ENCODE data around the gene CALML4. TPM values are rescaled to one million over a fixed set of nuclear protein-coding genes. Genes with fewer than 3 reads are reported as not detected.
A peak's percentile ranks its signal among the peaks of the same experiment; 100 is the strongest.
"Not testable (repeated sequence)": the region's sequence is repeated elsewhere in the genome, so short reads cannot be mapped to it uniquely, and the experiment has no call there.

Gene CALML4
- total RNA-seq, 1 donor from 2014 or later: 13.0 TPM

DNA sequence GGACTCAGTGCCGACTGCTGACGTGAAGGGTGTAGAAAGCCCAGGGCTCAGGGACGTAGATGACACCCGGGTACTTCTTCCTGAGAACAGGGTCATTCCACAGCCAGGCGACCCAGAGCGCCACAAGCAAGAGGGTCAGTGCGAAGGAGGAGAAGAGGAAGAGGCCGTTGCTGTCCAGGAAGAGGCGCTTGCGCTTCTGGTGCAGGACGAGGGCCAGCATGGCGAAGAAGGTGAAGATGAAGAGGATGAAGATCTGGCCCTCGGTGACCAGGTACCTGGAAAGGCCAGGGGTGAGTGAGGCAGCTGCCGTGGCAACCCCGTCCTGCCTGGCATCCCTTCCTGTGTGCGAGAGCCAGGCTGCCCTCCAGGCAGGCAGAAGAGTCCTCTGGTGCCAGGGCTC lies 3.0 kb upstream of the CALML4 start:
- DNase-seq (ENCODE audit: low spot score): no peak

DNA sequence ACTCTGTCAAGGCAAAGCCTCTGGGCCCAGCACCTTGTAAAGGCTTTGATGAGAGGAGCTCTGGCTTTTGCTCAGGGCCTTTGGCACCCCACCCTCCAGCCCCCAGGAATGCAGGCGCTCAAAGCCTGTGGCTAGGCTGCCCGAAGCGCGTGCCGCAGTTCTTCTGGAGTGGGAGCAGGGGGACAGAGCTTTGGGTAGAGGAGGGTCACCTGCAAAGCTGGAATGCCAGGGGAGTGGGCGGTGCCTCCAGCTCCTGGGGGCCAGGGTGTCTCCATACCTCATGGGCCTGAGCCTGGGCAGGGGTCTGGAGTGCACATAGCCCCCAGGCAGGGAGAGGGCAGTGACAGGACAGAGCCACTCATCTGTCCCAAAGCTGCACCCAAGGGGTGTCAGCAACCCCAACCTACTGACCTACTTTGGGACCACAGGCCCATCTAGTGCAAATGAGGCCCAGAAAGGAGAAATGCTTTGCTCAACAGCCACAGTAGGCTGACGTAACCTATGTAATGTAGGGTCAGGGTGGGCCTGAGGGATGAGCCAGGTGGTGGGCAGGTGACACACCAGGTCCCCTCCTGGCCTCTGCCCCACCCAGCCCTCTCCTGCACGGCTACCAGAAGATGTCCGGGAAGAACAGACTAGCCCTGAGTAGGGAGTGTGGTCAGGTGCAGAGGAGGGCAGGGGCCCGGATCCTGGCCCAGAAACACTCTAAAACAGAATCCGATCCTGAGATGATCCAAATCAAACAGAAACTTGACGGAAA lies 2.2 kb upstream of the CALML4 start:
- no peak for DNase-seq (ENCODE audit: low spot score)

DNA sequence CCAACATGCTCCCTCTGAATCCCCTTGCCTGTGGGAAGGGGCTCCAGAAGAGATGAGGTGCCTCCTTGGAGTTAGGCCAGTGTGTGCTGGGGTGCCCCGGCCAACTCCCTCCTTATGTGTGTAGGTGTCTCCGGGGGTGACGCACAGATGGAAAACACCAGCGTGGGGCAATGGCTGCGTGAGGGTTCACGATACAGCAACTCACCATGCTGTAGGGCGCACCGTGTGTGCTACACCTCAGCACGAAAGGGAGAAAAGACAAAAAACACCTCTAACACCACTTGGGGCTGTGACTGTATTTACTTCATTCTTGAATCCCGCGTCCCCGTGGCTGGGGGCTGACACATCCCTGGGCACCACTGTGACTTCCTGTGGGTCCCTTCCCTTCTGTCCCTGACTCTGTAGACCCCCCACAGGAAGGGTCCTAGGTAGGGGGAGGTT lies 1.6 kb upstream of the CALML4 start:
- DNase-seq (ENCODE audit: low spot score): no peak

DNA sequence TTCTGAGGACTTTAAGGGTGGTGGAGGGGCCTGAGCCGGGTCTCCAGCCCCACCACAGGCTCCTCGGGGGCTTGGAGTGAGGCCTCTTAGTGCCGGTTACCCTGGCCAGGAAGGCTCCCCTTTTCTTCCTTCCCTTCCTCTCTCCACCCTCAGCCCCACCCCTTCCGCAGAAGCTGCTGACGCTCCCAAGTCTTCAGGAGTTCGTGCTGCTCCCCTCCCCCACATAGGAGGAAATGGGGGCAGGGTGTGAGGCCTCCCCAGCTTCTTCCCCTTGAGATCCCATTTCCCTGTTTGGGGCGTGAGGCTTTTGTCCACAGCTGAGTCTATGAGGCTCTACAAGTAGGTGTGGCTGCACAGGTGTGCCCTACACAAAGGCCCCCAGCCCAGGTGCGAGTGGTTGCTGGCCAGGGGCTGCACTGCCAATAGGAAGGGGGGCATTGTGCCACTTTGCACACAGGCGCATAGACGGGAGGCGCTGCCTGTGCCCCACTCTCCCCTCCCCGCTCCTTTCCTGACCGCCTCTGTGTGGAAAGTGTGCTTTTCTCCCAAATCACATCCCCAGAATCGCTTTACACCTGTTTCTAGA lies 915 bp upstream of the CALML4 start:
- peak; percentile 63 for DNase-seq (ENCODE audit: low spot score)

DNA sequence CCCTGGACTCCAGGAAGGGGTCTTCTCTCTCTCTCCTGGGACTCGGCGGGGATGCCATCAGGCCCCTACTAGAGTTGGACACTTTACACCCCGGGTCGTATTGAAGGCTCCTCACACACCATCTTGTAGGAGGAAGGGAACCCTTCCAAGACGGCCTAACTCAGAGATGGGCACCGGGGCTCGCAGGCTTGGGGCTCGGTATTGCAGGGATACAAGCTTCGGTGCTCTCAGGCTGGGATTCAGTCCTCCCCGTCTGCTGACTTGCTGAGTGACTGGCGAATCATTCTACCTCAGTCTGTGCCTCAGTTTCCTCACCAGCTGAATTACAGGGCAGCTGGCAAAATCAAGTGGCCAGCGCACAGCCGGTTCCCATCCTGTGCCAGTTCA lies 419 bp upstream of the CALML4 start:
- DNase-seq (ENCODE audit: low spot score): no peak

DNA sequence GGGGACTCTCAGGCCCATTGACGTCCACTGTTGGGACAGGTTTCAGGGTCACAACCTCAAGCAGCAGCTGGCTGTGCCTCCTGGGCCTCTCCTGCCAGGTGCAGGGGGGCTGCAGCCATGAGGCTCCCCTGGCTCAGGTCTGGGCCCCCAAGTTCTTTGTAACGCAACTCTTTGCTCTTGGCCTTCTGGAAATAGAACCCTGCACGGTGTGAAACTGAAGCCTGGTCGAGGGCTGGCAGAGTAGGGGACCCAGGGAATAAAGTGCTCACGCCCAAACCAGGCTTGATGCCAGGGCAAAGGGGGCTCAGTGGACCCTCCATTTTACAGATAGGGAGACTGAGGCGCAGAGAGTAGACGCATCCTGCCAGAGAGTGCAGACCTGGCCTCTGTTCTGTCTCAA lies 771 bp downstream of the CALML4 start:
- DNase-seq (ENCODE audit: low spot score): no peak

DNA sequence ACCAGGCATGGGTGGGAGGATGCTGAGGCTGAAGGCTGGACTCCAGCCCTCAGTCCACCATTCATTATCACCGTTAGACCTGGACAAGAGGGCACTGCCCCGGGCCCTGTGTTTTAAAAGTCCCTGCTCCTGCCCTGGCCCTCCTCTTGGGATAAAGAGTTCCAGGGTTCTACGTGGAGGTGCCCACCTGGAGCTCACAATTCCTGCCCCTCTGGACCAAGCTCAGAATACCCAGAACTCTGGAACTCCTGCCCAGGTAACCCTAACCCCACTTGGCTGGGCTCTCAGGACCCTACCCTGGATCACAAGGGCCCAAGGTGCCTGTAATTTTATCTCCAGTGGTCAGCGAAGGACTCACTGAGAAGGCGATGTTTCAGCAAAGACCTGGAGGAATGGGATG lies 1.2 kb downstream of the CALML4 start:
- no peak for DNase-seq (ENCODE audit: low spot score)

DNA sequence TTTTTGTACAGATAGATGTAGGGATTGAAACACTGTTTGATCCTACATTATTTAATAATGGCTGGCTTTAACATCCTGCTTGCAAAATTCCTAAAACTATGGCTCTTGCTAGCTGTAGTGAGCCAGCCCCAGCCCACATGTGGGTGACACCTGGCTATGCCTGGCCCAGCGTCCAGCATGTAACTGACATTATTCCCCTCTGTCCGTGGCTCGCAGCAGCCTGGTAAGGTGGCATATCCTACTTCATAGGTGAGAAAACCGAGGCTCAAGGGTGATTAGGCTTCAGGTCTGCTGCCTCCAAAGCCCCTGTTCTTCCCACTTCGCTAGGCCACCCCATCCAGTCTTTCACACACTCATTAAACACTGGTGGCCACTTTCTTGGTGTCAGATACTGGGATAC lies 1.6 kb downstream of the CALML4 start:
- DNase-seq (ENCODE audit: low spot score): no peak

DNA sequence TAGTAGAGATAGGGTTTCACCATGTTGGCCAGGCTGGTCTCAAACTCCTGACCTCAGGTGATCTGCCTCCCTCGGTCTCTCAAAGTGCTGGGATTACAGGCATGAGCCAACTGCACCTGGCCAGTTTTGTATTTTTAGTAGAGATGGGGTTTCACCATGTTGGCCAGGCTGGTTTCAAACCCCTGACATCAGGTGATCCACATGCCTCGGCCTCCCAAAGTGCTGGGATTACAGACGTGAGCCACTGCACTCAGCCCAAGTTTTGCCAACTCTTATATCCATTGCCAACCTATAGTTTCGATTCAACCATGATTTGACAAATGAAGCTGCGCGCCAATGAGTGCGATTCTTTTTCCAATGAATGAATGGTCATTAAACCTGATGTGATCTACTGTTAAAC lies 2.1 kb downstream of the CALML4 start:
- not testable (repeated sequence) for DNase-seq (ENCODE audit: low spot score)

DNA sequence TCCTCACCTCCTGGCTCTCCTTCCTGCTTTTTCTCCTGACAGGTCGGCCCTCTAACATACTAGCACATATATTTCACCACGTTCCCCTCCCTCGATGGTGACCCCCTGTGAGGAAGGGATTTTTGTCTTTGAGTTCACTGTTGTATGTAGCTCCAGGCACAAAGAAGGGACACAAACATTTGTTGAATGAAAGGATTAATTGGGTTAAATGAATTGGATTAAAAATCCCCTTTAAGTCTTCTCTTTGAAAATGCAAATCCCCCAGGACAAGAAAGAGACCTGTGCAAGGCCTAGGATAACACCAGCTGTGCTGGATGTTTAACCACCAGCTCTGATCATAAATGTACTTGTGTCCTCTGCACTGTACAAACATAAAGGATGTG lies 3.3 kb downstream of the CALML4 start:
- DNase-seq (ENCODE audit: low spot score): no peak

DNA sequence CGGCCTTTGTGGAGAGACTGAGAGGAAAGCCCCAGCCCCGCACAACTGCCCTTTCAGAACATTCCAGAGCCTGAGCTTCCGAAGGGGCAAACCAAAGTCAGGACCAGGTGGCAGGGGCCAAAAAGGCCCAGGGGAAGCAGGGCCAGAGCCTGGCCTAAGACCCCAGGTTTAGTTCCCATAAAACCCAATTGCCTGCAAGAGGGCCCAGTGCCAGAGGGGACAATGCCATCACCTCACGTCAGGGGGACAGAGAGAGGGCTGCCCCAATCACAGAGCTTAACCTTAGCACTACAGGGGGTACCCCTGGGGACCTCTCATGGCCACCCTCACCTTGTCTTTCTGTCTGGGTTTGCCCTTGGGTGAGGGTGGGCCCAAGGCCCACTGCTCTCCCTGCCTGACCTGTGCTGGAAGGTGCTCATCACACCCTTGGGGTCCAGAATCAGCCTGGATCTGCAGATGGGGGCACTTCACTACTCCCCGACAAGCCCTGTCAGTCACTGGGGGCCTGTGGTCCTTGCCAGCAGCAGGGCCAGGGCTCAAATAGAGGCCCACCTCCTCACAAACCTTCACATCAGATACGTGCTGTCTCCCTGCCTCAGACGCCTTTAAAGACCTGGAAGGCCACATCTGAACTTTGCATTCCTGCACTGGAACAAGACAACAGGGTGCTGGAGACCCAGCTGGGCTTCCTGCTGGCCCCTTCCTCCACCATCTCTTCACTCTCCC lies 3.8 kb downstream of the CALML4 start:
- DNase-seq (ENCODE audit: low spot score): no peak

DNA sequence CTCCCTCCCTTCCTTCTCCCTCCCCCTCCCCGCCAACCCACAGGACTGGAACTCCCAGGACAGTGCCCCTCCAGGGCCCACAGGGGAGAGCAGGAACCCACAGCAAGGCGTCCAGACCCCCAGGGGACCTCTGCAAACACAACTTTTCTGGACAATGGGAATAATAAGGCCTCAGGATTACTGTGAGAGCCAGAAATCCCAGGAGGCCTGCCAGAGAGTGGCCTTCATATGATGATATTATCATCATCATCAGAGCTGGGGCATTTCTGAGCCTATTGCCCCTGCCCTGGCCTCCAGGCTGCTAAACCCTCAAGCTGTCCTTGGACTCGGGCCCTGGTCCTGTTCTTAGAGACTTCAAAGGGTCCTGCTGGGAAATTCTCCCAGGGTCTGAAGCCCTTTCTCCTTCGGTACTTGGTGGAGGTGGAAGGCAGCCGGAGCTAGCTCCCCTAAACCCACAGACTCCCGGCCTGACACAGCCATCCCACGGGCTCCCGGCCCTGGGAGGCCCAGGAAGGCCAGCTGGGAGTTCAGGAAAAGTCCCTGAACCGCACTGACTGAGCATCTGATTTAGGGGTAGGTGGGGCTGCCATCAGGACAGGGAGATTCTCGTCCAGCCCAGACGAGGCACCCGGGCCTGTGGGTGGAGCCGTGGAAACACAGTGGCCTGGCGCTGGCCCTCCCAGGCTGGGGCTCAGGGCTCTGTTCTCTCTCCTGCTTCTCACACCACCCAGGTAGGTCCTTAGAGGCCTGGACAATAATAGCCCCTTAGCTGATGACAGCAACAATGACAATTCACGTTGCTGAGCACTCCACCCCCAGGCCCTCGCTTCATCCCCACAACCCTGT lies 4.9 kb downstream of the CALML4 start:
- peak; percentile 79 for DNase-seq (ENCODE audit: low spot score)

DNA sequence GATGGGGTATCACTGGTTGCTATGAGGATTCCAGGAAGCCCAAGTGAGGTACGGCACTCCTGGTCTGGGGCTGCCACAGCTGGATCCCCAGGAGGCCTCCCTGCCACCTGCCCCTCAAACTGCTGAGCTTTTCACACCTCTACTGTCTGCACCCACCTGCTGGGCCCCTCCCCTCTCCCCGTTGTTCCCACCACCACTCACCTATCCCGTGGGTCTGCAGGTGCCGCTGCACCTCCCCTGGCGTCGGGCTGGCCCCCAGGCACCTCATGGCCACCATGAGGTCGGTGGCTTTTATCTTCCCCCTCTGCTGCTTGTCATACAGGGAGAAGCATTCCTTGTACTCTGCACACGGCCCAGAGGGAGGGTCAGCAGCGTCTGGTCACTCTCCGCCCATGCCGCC lies 5.8 kb downstream of the CALML4 start:
- no peak for DNase-seq (ENCODE audit: low spot score)

DNA sequence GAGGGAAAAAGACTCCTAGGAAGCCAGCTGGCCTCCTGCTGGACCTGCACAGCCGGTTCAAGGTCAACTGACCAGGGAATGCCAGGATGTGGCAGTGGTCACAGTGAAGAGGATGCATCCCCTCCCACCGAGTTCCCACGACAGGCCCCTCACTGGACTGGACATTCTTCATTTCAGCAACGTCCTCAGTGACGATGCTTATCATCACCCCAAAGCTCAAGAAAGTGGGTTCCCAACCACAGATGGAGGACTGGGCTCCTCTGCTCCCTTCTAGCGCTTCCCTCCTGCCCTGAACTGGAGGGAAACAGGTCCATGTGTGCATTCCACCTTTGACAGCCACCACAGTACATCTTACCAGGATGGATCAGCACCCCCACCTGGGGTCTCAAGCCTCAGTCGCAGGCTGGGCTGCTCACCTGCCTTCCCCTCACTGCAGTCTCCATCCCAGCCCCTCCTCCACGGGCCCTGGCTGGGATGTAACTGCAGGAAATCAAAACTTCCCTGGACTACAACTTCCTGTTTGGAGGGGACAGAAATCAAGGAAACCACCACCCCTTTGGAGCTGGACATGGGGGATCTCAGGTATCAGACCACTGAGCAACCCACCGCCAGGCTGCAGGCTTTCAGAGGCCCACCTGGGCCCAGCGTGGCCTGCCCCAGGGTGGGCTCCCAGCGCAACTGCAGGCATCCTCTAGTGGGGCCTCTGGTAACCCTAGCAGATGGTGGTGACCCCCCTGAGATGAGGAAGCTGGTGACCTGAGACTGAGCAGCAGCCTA lies 7.3 kb downstream of the CALML4 start:
- DNase-seq (ENCODE audit: low spot score): no peak

DNA sequence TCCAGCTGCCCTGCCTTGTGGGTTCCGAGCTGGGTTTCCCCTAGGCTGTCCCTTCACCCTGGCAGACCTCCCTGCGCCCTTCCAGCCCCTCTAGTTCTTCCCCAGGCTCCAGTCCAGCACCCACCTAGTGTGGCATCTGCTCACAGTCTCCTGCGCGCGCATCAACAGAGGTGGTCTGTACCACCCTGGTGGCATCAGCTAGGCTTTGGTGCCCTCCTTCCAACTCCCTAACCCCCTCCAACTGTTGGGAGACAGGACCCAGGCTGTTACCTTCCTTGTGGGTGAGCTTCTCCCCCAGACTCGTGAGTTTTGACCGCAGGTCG lies 8.0 kb downstream of the CALML4 start:
- no peak for DNase-seq (ENCODE audit: low spot score)

DNA sequence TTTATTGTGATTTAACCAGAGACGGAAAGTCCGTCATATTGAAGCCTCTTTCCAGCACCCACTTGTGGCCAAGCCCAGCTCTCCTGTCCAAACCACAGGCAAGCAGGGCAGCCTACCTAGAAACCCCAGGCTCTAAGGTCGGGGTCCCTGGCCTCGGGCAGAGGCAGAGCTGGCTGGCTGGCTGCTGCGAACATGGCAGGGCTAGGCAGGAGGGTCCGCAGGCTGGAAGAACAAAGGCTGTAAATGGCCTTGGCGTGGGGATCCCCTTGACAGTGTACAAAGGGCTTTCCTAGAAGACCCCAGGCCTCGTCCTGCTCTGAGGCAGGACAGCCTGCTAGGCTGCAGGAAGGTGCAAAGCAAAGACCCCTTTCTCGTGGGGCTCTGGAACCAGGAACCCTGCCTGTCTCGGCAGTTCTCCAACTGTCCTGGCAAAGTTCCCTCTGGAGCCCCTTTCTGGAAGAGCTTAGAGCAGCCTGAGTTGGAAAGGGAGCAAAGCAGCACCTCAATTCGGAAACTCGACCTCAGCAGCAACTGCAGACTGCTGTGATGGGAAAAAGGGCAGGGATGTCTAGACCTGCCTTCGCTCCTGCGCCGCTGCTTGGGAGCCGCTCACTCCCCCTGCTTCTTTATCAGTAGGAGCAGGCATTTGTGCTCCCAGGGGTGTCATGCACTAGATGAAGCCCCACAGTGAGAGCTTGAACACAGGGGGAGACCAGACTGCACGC lies 8.5 kb downstream of the CALML4 start:
- no peak for DNase-seq (ENCODE audit: low spot score)

DNA sequence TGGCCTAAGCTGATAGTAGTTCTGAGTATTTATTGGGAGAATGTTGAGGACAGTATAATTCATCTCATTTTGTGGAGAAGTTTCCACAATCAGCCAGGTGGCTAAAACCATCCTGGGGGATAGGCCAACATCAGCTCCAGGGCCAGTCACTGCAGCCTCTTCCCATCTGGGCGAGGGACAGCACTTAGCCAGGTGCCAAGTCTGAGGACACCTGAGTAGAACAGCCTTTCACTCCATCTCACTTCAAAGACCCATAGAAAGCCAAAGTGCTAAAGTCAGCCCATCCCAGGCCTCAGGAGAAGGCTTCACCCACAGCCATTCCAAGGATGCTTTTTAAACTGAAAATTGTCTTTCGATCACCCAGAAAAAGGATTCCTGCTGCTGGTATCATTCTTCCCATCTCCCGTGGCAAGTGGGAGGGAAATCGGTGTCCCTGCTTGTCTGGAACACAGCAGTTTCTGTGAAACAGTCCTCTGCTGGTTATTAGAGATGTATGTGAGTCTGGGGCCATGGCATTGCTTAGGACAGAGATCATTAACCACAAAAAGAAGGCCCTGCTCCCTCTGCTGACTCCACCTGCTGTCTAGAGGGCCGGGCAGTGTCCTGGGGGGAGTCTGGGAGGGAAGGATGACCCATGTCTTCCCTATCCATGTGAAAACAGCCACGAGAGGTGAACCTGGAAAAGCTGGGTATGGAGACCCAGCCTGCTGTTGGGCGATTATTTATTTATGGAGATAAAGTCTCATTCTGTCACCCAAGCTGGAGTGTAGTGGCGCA lies 9.6 kb downstream of the CALML4 start:
- no peak for DNase-seq (ENCODE audit: low spot score)

DNA sequence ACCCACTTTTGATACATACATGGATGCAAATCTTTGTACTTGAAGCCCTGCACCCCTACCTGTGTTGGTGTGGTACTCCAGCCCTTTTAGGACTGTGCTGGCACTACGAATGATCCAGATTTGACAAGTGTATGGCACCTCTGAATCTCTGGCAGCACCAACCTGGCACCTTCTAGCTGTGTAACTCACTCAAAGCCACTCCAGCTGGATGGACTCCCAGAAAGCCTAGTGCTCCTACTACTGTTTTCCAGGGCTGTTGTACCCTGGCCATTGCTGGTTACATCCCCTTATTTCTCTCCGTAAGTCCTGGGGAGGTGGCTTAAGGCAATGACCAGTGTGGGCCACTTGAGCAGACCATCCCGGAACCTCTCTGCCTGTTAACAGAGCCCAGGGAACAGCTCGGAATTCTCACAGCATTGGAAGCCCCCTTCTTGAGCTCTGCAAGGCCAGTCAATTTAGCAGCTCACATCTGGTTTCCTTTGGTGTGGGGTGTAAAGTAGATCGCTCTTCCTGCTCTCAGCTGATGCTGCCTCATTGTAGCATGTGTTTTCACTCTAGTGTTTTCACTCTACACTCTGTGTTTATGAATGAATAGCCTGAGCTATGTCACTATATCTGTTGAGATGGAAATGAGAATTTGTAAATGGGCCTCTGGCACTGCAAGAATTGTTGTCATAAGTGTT lies 12.2 kb downstream of the CALML4 start:
- no peak for DNase-seq (ENCODE audit: low spot score)

DNA sequence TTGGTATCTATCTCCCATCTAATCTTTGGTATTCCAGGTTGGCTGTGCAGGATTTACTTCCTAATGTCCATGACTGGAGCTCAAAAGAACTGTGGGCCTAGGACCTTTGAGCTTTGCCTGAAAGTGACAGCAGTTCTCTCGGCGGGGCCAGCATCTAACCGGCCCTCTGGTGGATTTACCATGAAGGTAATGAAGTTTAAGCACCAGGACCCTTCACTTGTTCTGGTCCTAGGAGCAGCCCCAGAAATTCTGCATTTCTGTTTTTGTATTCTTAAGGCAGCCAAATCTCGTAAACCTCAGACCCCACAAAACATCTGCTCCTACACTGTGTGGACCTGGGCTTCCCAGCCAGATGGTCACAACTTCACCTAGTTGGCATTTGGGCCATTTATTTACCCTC lies 13.0 kb downstream of the CALML4 start:
- DNase-seq (ENCODE audit: low spot score): no peak

Data from umbilical cord (tissue), 2 donors.